IMR-90 (cell line): ENCODE results near the gene TCFL5. TPM values are rescaled to one million over a fixed set of nuclear protein-coding genes. Genes with fewer than 3 reads are reported as not detected.

Experiments used
- ATAC-seq: fragments of 200-7000 bp; cut with Tn5 transposase; 2 replicates; pipeline ENCODE4 v1.9.1; 2020; ENCODE audit warnings: low read depth, mild to moderate bottlenecking, moderate library complexity
- BruUV-seq: library from RNA; stranded (reverse); fragments of 400-500 nt; replicated peaks from 2 replicates; lab custom pipeline; 2021; lab: Mats Ljungman, UMichigan
- CTCF ChIA-PET: fragments of 300-600 bp; formaldehyde crosslinking; extraction: SDS; loops from one replicate; lab custom pipeline; 2021; ENCODE audit warnings: antibody characterized with exemption; lab: Yijun Ruan, JAX
- POLR2A ChIA-PET: fragments of 300-600 bp; sonication (Branson Sonifier 250); formaldehyde crosslinking; loops from one replicate; lab custom pipeline; 2022; ENCODE audit warnings: antibody characterized with exemption; ENCODE audit not compliant: unreplicated experiment; lab: Charles Lee
- DNase-seq: peaks from one replicate; pipeline ENCODE4 v3.0.0; 2013
- H2AFZ ChIP-seq: replicated peaks from 2 replicates; pipeline ENCODE3; 2013; ENCODE audit warnings: low read length, mild to moderate bottlenecking; ENCODE audit not compliant: poor library complexity
- H2AK5ac ChIP-seq: 2 replicates; pipeline ENCODE4 v1.6.1; 2013; ENCODE audit warnings: low read depth, low read length, inconsistent platforms
- H2AK9ac ChIP-seq: replicated peaks from 2 replicates; pipeline ENCODE3; 2013; ENCODE audit warnings: mild to moderate bottlenecking, low read depth, low read length, moderate library complexity; ENCODE audit not compliant: poor library complexity
- H2BK120ac ChIP-seq: 2 replicates; pipeline ENCODE4 v1.6.1; 2013; ENCODE audit warnings: low read depth, low read length, inconsistent platforms
- H2BK15ac ChIP-seq: 3 replicates; pipeline ENCODE4 v1.6.1; 2013; ENCODE audit warnings: low read depth, low read length, inconsistent platforms
- H2BK20ac ChIP-seq: 2 replicates; pipeline ENCODE4 v1.6.1; 2013; ENCODE audit warnings: low read depth, mild to moderate bottlenecking, inconsistent platforms, low read length, moderate library complexity
- H2BK5ac ChIP-seq: 2 replicates; pipeline ENCODE4 v1.6.1; 2013; ENCODE audit warnings: mild to moderate bottlenecking, low read depth, low read length, inconsistent platforms; ENCODE audit not compliant: poor library complexity, severe bottlenecking
- H3K14ac ChIP-seq: replicated peaks from 2 replicates; pipeline ENCODE4 v1.6.1; 2013; ENCODE audit warnings: low read depth, low read length, inconsistent platforms
- H3K18ac ChIP-seq: 2 replicates; pipeline ENCODE4 v1.6.1; 2013; ENCODE audit warnings: low read depth, low read length, control low read depth
- H3K23ac ChIP-seq: 2 replicates; pipeline ENCODE4 v1.6.1; 2013; ENCODE audit warnings: low read depth, low read length, inconsistent platforms
- H3K27ac ChIP-seq: 2 replicates; pipeline ENCODE4 v1.5.1; 2013; ENCODE audit warnings: mild to moderate bottlenecking, control low read depth, low read length; ENCODE audit not compliant: insufficient read depth
- H3K27me3 ChIP-seq: 2 replicates; pipeline ENCODE4 v1.6.1; 2013; ENCODE audit warnings: low read length; ENCODE audit not compliant: control insufficient read depth, insufficient read depth
- H3K36me3 ChIP-seq: 2 replicates; pipeline ENCODE4 v1.6.1; 2013; ENCODE audit warnings: low read length, mixed read lengths; ENCODE audit not compliant: control insufficient read depth, insufficient read depth
- H3K4ac ChIP-seq: 2 replicates; pipeline ENCODE4 v1.6.1; 2013; ENCODE audit warnings: low read depth, low read length, inconsistent platforms
- H3K4me1 ChIP-seq: 2 replicates; pipeline ENCODE4 v1.6.1; 2013; ENCODE audit warnings: low read length, mixed read lengths; ENCODE audit not compliant: control insufficient read depth, insufficient read depth
- H3K4me2 ChIP-seq: 2 replicates; pipeline ENCODE4 v1.6.1; 2013; ENCODE audit warnings: low read depth, mild to moderate bottlenecking, control low read depth, low read length, moderate library complexity
- H3K4me3 ChIP-seq: 2 replicates; pipeline ENCODE4 v1.5.1; 2013; ENCODE audit warnings: low read depth, mild to moderate bottlenecking, control low read depth, low read length, moderate library complexity; ENCODE audit not compliant: insufficient read depth
- H3K56ac ChIP-seq: 2 replicates; pipeline ENCODE4 v1.6.1; 2013; ENCODE audit warnings: low read length, inconsistent platforms; ENCODE audit not compliant: insufficient read depth; ENCODE audit errors: extremely low read depth
- H3K79me1 ChIP-seq, 2 experiments: 2 replicates each; pipeline ENCODE4 v1.6.1; 2013; ENCODE audit warnings: low read length in 2 of 2, inconsistent platforms in 1 of 2, low read depth in 1 of 2
- H3K9ac ChIP-seq: 2 replicates; pipeline ENCODE4 v1.6.1; 2013; ENCODE audit warnings: low read depth, low read length, control low read depth
- H3K9me1 ChIP-seq: 2 replicates; pipeline ENCODE4 v1.6.1; 2013; ENCODE audit warnings: low read length, inconsistent platforms; ENCODE audit not compliant: insufficient read depth
- H3K9me3 ChIP-seq: 2 replicates; pipeline ENCODE4 v1.6.1; 2013; ENCODE audit warnings: low read length; ENCODE audit not compliant: control insufficient read depth, insufficient read depth
- H4K20me1 ChIP-seq: 2 replicates; pipeline ENCODE4 v1.6.1; 2013; ENCODE audit warnings: low read length, inconsistent platforms; ENCODE audit not compliant: insufficient read depth
- H4K5ac ChIP-seq: 2 replicates; pipeline ENCODE4 v1.6.1; 2013; ENCODE audit warnings: mild to moderate bottlenecking, low read depth, low read length, control low read depth
- H4K8ac ChIP-seq, 2 experiments: 2 replicates each; pipeline ENCODE4 v1.6.1; 2013; ENCODE audit warnings: low read depth in 2 of 2, low read length in 2 of 2, control low read depth in 1 of 2, inconsistent platforms in 1 of 2
- H4K91ac ChIP-seq: 2 replicates; pipeline ENCODE4 v1.6.1; 2013; ENCODE audit warnings: low read depth, low read length, inconsistent platforms; ENCODE audit not compliant: insufficient read depth
- CEBPB ChIP-seq: IDR thresholded peaks from 2 replicates; pipeline ENCODE4 v1.6.1; 2012; ENCODE audit warnings: low read depth, low read length, improper control_type of control experiment
- CTCF ChIP-seq: conservative IDR thresholded peaks from 2 replicates; pipeline ENCODE4 v1.5.1; 2012; ENCODE audit warnings: mild to moderate bottlenecking, low read depth, low read length, improper control_type of control experiment
- MAZ ChIP-seq: IDR thresholded peaks from 2 replicates; pipeline ENCODE4 v1.6.1; 2012; ENCODE audit warnings: low read depth, mild to moderate bottlenecking, low read length, improper control_type of control experiment, moderate library complexity, borderline replicate concordance
- MXI1 ChIP-seq: IDR thresholded peaks from 2 replicates; pipeline ENCODE4 v1.6.1; 2012; ENCODE audit warnings: low read depth, mild to moderate bottlenecking, low read length, moderate library complexity, borderline replicate concordance
- NFE2L2 ChIP-seq: fragments of 150-350 bp; IDR thresholded peaks from 2 replicates; pipeline ENCODE4 v1.6.1; 2016; ENCODE audit warnings: low read depth, mild to moderate bottlenecking, low read length
- RFX5 ChIP-seq: IDR thresholded peaks from 2 replicates; pipeline ENCODE4 v1.8.0; 2012; ENCODE audit warnings: low read depth, mild to moderate bottlenecking, low read length, moderate library complexity
- WGBS, 2 experiments: methylation state at CpG; one replicate each; pipeline versions ENCODE4 v1.1.5 to v1.1.7; 2013; ENCODE audit warnings: missing lambda C conversion rate in 2 of 2; ENCODE audit not compliant: insufficient read length in 1 of 2; ENCODE audit errors: extremely low coverage in 2 of 2; 5-methylcytosine and 5-hydroxymethylcytosine counted together
- dilution Hi-C: fragments of 300-500 bp; cut with HindIII; formaldehyde crosslinking; loops from one replicate; pipeline ENCODE4 v1.14.3; 2018; ENCODE audit warnings: low sequenced_read_pairs; ENCODE audit not compliant: unreplicated experiment
- in situ Hi-C: fragments of 300-500 bp; cut with MboI; formaldehyde crosslinking; loops from 3 replicates; pipeline ENCODE4 v1.14.3; 2019; ENCODE audit warnings: low sequenced_read_pairs, inconsistent platforms, mixed read lengths
- intact Hi-C: fragments of 100-400 bp; cut with micrococcal nuclease; formaldehyde crosslinking; loops from 2 replicates; pipeline ENCODE4 v1.10.0; 2022
- polyA plus RNA-seq, 3 experiments: library from polyadenylated mRNA; depleted of rRNA; stranded (reverse); fragments of >200 nt; gene quantifications; 2 replicates each; pipeline ENCODE4 v1.2.3, GENCODE V29; 2012; ENCODE audit warnings: low replicate concordance in 1 of 3
- total RNA-seq: library from RNA; depleted of rRNA; stranded (reverse); fragments of >200 nt; gene quantifications from 2 replicates; pipeline ENCODE4 v1.2.3, GENCODE V29; 2012

The TCFL5 gene
- total and polyA plus RNA-seq, 2 of the 4 experiments (the other 2 are of a cell fraction): 6.0 to 8.2 TPM

- no peak overlapping the region for H3K27ac ChIP-seq
- TF ChIP-seq MAZ (no peak), CEBPB (no peak), MXI1 (no peak), RFX5 (no peak), CTCF (no peak), NFE2L2 (no peak)
- H3K79me1 ChIP-seq: no peaks in the 10 kb centered on the region
- H4K91ac ChIP-seq: peak overlapping the region; percentile 46; the same call in 1 of the 2 replicates
- ATAC-seq: peak; percentile 15
- no peak overlapping the region for H4K5ac ChIP-seq
- no peak overlapping the region for H3K4me3 ChIP-seq
- peaks cover 3% of the 10 kb centered on the region; the same call in 1 of the 2 replicates for H4K20me1 ChIP-seq
- H2BK5ac ChIP-seq: no peak overlapping the region
- ChIA-PET CTCF (no interaction called here), POLR2A (no interaction called here)
- H3K9ac ChIP-seq: no peak overlapping the region
- H3K9me3 ChIP-seq: no peaks in the 10 kb centered on the region
- no TSS peak for BruUV-seq
- intact Hi-C loops (no loop called here), in situ Hi-C loops (no loop called here), dilution Hi-C loops (no loop called here)
- H2BK20ac ChIP-seq: no peak overlapping the region
- H3K56ac ChIP-seq: no peak overlapping the region
- no peak overlapping the region; the same call in 1 of the 2 replicates for H3K4me2 ChIP-seq
- no peak overlapping the region for H3K14ac ChIP-seq
- H2AK5ac ChIP-seq: no peak overlapping the region
- WGBS, 2 experiments: 39% methylated on average over 7 of the region's 25 CpGs; no CpG with 5 or more reads in 1 of the 2 experiments
- H2BK15ac ChIP-seq: peak overlapping the region; percentile 4; the same call in 1 of the 3 replicates
- peaks cover 20% of the 10 kb centered on the region for H3K4me1 ChIP-seq
- no peak overlapping the region for H3K18ac ChIP-seq
- peak; percentile 9 for DNase-seq
- H3K27me3 ChIP-seq: peaks cover 23% of the 10 kb centered on the region
- H3K4ac ChIP-seq: peak overlapping the region; percentile 36
- H2AFZ ChIP-seq: peak overlapping the region; percentile 75
- no peaks in the 10 kb centered on the region for H3K9me1 ChIP-seq
- no peak overlapping the region for H2BK120ac ChIP-seq
- H3K36me3 ChIP-seq: no peaks in the 10 kb centered on the region; the same call in 1 of the 2 replicates
- H2AK9ac ChIP-seq: peak overlapping the region; percentile 8
- no peak overlapping the region for H3K23ac ChIP-seq
- H4K8ac ChIP-seq: no peak overlapping the region; a peak in 1 of 4 replicates
These were observed 42.8 kb downstream of the TCFL5 start for GRCh38 chr20:62818592-62819493.
